ENCODE results near the gene SUPT6H. TPM values are rescaled to one million over a fixed set of nuclear protein-coding genes. Genes with fewer than 3 reads are reported as not detected.
A peak's percentile ranks its signal among the peaks of the same experiment; 100 is the strongest.
"Not testable (repeated sequence)": the region's sequence is repeated elsewhere in the genome, so short reads cannot be mapped to it uniquely, and the experiment has no call there.

SUPT6H gene
- total RNA-seq, 2 donors from 2014 or later, result 85.1 to 97.8 TPM

GRCh38 chr17:28728364-28729200 is 66.6 kb downstream of the SUPT6H start, which contains the start of gene NEK8:
Gene NEK8 (plus strand): TSS chr17:28728788. CDS start chr17:28728814, 26 bp downstream.
- peak; percentile 53 to 56 for ATAC-seq (replicated peaks in 1 of 2)
- H3K4me1 Mint-ChIP-seq (ENCODE audit: low read depth), result peaks cover 53% of the 10 kb centered on the region
- peak within 1 kb of the TSS; percentile 87 for H3K27ac Mint-ChIP-seq
- peak within 1 kb of the TSS; percentile 98 to 100 for H3K4me3 Mint-ChIP-seq
- peak; percentile 98 to 99 for DNase-seq
- peaks cover 5 to 11% of the 10 kb centered on the region in 2 donors for H3K36me3 Mint-ChIP-seq (ENCODE audit: insufficient read depth in 2 of 2)
- no peaks in the 10 kb centered on the region for H3K27me3 Mint-ChIP-seq (ENCODE audit: low read depth)
- H3K9me3 Mint-ChIP-seq, result peaks cover 0 to 2% of the 10 kb centered on the region in 2 donors

GRCh38 chr17:28729950-28730330 is 67.9 kb downstream of the SUPT6H start:
- Mint-ChIP-seq H3K27me3 (ENCODE audit: low read depth) (no peaks in the 10 kb centered on the region), H3K4me3 (peak overlapping the region; percentile 24 to 100), H3K9me3 (peaks cover 0 to 2% of the 10 kb centered on the region in 2 donors), H3K4me1 (ENCODE audit: low read depth) (peaks cover 40% of the 10 kb centered on the region), H3K27ac (peak overlapping the region; percentile 3), H3K36me3 (ENCODE audit: insufficient read depth in 2 of 2) (peaks cover 0 to 7% of the 10 kb centered on the region in 2 donors)
- ATAC-seq (replicated peaks in 1 of 2) (no peak), DNase-seq (no peak)

- no peak for DNase-seq
- Mint-ChIP-seq H3K4me3 (no peak overlapping the region), H3K27me3 (ENCODE audit: low read depth) (no peaks in the 10 kb centered on the region), H3K9me3 (peaks cover 0 to 2% of the 10 kb centered on the region in 2 donors), H3K27ac (no peak overlapping the region), H3K36me3 (ENCODE audit: insufficient read depth in 2 of 2) (peaks cover 0 to 11% of the 10 kb centered on the region in 2 donors), H3K4me1 (ENCODE audit: low read depth) (peaks cover 36% of the 10 kb centered on the region)
- no peak for ATAC-seq (replicated peaks in 1 of 2)
Observed at GRCh38 chr17:28733346-28733745, 71.3 kb downstream of the SUPT6H start.

- no peak for DNase-seq
Observed at GRCh38 chr17:28734712-28735241, 72.8 kb downstream of the SUPT6H start.

GRCh38 chr17:28735242-28735722 is 73.3 kb downstream of the SUPT6H start:
- H3K4me1 Mint-ChIP-seq (ENCODE audit: low read depth), result peaks cover 42% of the 10 kb centered on the region
- H3K27me3 Mint-ChIP-seq (ENCODE audit: low read depth), result no peaks in the 10 kb centered on the region
- peaks cover 4 to 15% of the 10 kb centered on the region in 2 donors for H3K36me3 Mint-ChIP-seq (ENCODE audit: insufficient read depth in 2 of 2)
- H3K4me3 Mint-ChIP-seq, result no peak overlapping the region
- peaks cover 0 to 1% of the 10 kb centered on the region in 2 donors for H3K9me3 Mint-ChIP-seq
- ATAC-seq (replicated peaks in 1 of 2), result peak; percentile 25 to 41
- DNase-seq, result no peak
- H3K27ac Mint-ChIP-seq, result no peak overlapping the region

More at GRCh38 chr17:28734712-28735241, 72.8 kb downstream of the SUPT6H start:
- Mint-ChIP-seq H3K27me3 (ENCODE audit: low read depth) (no peaks in the 10 kb centered on the region), H3K36me3 (ENCODE audit: insufficient read depth in 2 of 2) (peaks cover 3 to 14% of the 10 kb centered on the region in 2 donors), H3K4me3 (no peak overlapping the region), H3K4me1 (ENCODE audit: low read depth) (peaks cover 40% of the 10 kb centered on the region), H3K27ac (no peak overlapping the region), H3K9me3 (peaks cover 0 to 1% of the 10 kb centered on the region in 2 donors)
- peak in 1 of 2 donors; percentile 5 for ATAC-seq (replicated peaks in 1 of 2)

GRCh38 chr17:28735913-28736769 is 74.1 kb downstream of the SUPT6H start:
- ATAC-seq (replicated peaks in 1 of 2); DNase-seq; H3K27ac Mint-ChIP-seq; H3K4me3 Mint-ChIP-seq; H3K9me3 Mint-ChIP-seq; H3K27me3 Mint-ChIP-seq (ENCODE audit: low read depth): not testable (repeated sequence)
- peaks cover 4 to 16% of the 10 kb centered on the region in 2 donors for H3K36me3 Mint-ChIP-seq (ENCODE audit: insufficient read depth in 2 of 2)
- peaks cover 51% of the 10 kb centered on the region for H3K4me1 Mint-ChIP-seq (ENCODE audit: low read depth)

GRCh38 chr17:28737316-28737715 is 75.3 kb downstream of the SUPT6H start:
- H3K36me3 Mint-ChIP-seq (ENCODE audit: insufficient read depth in 2 of 2), result peaks cover 4 to 20% of the 10 kb centered on the region in 2 donors
- H3K4me1 Mint-ChIP-seq (ENCODE audit: low read depth), result peaks cover 58% of the 10 kb centered on the region
- no peak overlapping the region for H3K4me3 Mint-ChIP-seq
- no peak overlapping the region for H3K27ac Mint-ChIP-seq
- DNase-seq (no peak), ATAC-seq (replicated peaks in 1 of 2) (no peak)
- H3K9me3 Mint-ChIP-seq, result peaks cover 0 to 1% of the 10 kb centered on the region in 2 donors
- H3K27me3 Mint-ChIP-seq (ENCODE audit: low read depth), result no peaks in the 10 kb centered on the region

- peaks cover 58% of the 10 kb centered on the region for H3K4me1 Mint-ChIP-seq (ENCODE audit: low read depth)
- H3K36me3 Mint-ChIP-seq (ENCODE audit: insufficient read depth in 2 of 2), result peaks cover 4 to 19% of the 10 kb centered on the region in 2 donors
- H3K4me3 Mint-ChIP-seq, result peak overlapping the region; percentile 61 to 79
- H3K9me3 Mint-ChIP-seq, result peaks cover 0 to 1% of the 10 kb centered on the region in 2 donors
- ATAC-seq (replicated peaks in 1 of 2) (peak in 1 of 2 donors; percentile 2), DNase-seq (no peak)
- no peaks in the 10 kb centered on the region for H3K27me3 Mint-ChIP-seq (ENCODE audit: low read depth)
- H3K27ac Mint-ChIP-seq, result no peak overlapping the region
Observed at GRCh38 chr17:28737770-28738679, 76.0 kb downstream of the SUPT6H start.

GRCh38 chr17:28738680-28739384 is 76.8 kb downstream of the SUPT6H start:
- peaks cover 59% of the 10 kb centered on the region for H3K4me1 Mint-ChIP-seq (ENCODE audit: low read depth)
- H3K27ac Mint-ChIP-seq, result peak overlapping the region; percentile 89
- peak overlapping the region; percentile 61 to 79 for H3K4me3 Mint-ChIP-seq
- H3K36me3 Mint-ChIP-seq (ENCODE audit: insufficient read depth in 2 of 2), result peaks cover 4 to 18% of the 10 kb centered on the region in 2 donors
- ATAC-seq (replicated peaks in 1 of 2) (peak; percentile 37 to 47), DNase-seq (peak; percentile 39 to 53)
- H3K9me3 Mint-ChIP-seq, result peaks cover 0 to 1% of the 10 kb centered on the region in 2 donors
- H3K27me3 Mint-ChIP-seq (ENCODE audit: low read depth), result no peaks in the 10 kb centered on the region

GRCh38 chr17:28740406-28741357 is 78.7 kb downstream of the SUPT6H start:
- H3K4me3 Mint-ChIP-seq, result peak overlapping the region in 1 of 2 donors; percentile 27
- no peak overlapping the region for H3K27ac Mint-ChIP-seq
- H3K9me3 Mint-ChIP-seq, result peaks cover 0 to 1% of the 10 kb centered on the region in 2 donors
- H3K36me3 Mint-ChIP-seq (ENCODE audit: insufficient read depth in 2 of 2), result peaks cover 4 to 22% of the 10 kb centered on the region in 2 donors
- DNase-seq (no peak), ATAC-seq (replicated peaks in 1 of 2) (no peak)
- H3K4me1 Mint-ChIP-seq (ENCODE audit: low read depth), result peaks cover 54% of the 10 kb centered on the region
- H3K27me3 Mint-ChIP-seq (ENCODE audit: low read depth), result no peaks in the 10 kb centered on the region
